Fibroblast of pulmonary artery (primary cell): Measurements from ENCODE around the gene WBP11.

Experiments used
- DNase-seq: peaks from one replicate; pipeline ENCODE4 v3.0.0-alpha.2; 2010; ENCODE audit warnings: low read depth
- H3K4me3 ChIP-seq: replicated peaks from 2 replicates; pipeline ENCODE4 v1.5.1; 2011; ENCODE audit warnings: low read depth, mild to moderate bottlenecking, control low read depth, low read length, moderate library complexity
- CTCF ChIP-seq: IDR thresholded peaks from 2 replicates; pipeline ENCODE4 v1.5.1; 2011; ENCODE audit warnings: mild to moderate bottlenecking, control low read depth, low read length, inconsistent platforms; ENCODE audit errors: missing control alignments

The WBP11 gene

GRCh38 chr12:14836336-14837210 is 33.3 kb upstream of the WBP11 start:
- peak; percentile 94 for DNase-seq
- H3K4me3 ChIP-seq: peak overlapping the region; percentile 41
- TF ChIP-seq CTCF: no peak

DNA sequence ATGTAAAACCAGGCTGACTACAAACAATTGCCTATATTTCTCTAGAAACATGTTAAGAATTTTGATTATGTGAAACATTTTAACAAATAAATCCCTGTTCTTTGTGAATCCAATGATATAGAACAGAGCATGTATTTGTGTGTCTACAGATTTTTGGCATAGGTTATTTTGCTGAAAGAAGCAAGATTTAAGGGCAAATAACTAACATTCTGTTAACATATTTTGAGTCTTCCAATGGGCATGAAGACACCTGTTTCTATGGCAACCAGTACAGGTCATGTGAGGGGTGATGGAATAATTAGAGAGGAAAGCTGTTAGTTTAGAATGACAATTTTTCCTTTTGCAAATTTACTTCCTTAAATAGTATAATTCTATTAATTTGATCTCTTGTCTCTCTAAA is 31.2 kb upstream of the WBP11 start:
- no peak overlapping the region for H3K4me3 ChIP-seq
- no peak for DNase-seq
- TF ChIP-seq CTCF: no peak

GRCh38 chr12:14833952-14834351 is 30.7 kb upstream of the WBP11 start:
- H3K4me3 ChIP-seq: no peak overlapping the region
- no peak for DNase-seq
- no peak for TF ChIP-seq CTCF

DNA sequence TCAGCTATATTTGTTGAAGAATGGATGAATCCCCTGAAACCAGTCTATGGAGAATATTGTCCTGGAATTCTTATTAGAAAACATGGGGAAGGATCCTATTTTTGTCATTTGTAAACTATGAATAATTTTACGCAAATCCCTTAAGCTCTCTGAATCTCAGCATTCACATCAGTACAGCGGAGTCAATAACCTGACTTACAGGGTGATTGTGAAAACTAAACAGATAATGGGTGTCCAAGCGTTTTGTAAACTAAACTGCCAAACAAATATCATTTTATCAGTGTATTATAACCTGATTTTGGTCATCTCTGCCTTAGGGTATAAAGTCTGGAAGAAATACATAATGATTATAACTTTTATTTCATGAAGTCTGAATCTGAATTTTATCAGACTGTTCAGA is 30.1 kb upstream of the WBP11 start:
- no peak for TF ChIP-seq CTCF
- no peak for DNase-seq
- H3K4me3 ChIP-seq: no peak overlapping the region

DNA sequence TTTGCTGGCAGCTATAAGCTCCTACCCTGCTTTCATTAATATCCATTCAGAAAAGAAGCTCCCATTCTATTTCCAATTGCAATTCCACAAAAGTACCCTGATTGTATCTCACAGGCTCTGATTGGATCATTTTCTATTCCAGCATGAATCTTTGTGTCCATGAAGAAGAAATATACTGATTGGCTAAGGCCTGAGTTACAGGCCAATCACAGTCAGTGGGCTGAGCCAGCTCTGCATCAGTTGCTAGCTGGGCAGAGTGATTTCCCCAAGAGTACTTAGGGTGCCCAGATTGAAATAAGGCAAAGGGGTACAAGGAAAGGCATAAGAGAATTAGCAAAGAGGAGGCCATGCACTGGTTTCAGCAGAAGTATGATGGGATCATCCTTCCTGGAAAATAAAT is 25.6 kb upstream of the WBP11 start:
- no peak overlapping the region for H3K4me3 ChIP-seq
- no peak for DNase-seq
- TF ChIP-seq CTCF: no peak

GRCh38 chr12:14827043-14827442 is 23.8 kb upstream of the WBP11 start:
- H3K4me3 ChIP-seq: no peak overlapping the region
- TF ChIP-seq CTCF: no peak
- no peak for DNase-seq

DNA sequence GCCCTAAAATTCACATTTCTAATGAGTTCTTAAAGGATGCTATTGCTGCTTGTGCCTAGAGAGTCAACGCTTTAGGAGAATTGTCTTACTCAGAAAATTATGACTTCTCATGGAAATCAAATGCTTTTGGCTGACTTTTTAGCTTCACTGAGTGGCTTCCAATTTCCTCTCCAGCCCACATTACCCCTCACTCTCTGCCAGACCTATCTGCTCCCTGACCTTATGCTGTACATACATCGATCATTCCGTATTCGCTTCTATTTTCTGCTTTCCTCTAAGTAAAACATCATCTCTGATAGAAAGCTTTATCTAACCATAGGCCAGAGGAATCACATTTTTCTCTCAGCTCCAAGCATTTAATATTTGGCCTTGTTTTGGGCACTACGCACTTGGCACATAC is 23.2 kb upstream of the WBP11 start:
- no peak for TF ChIP-seq CTCF
- H3K4me3 ChIP-seq: no peak overlapping the region
- DNase-seq: no peak
